ENCODE results near the gene ALLC.

Gene ALLC

GRCh38 chr2:3633089-3633981, 24.7 kb upstream of the ALLC start:
- no peak overlapping the region for H3K4me3 ChIP-seq (ENCODE audit: low read length)
- H3K9ac ChIP-seq (ENCODE audit: low read length) = no peak overlapping the region
- H3K79me2 ChIP-seq (ENCODE audit: low read length) = no peaks in the 10 kb centered on the region
- H3K36me3 ChIP-seq (replicated peaks; ENCODE audit: low read depth, low read length) = no peaks in the 10 kb centered on the region
- H3K4me1 ChIP-seq (ENCODE audit: low read length) = no peaks in the 10 kb centered on the region
- H3K27me3 ChIP-seq (ENCODE audit: low read depth, low read length) = no peaks in the 10 kb centered on the region; the same call in 1 of the 2 replicates
- TF ChIP-seq CTCF (IDR thresholded peaks at IDR 0.05; ENCODE audit: low read depth, low read length) (no peak), EZH2phosphoT487 (IDR thresholded peaks at IDR 0.05; ENCODE audit: low read depth) (no peak)
- H3K4me2 ChIP-seq (ENCODE audit: low read length) = no peak overlapping the region
- H4K20me1 ChIP-seq (ENCODE audit: insufficient read depth, low read length) = no peaks in the 10 kb centered on the region
- no peak overlapping the region for H3K27ac ChIP-seq (ENCODE audit: low read length)
- no peak overlapping the region for H2AFZ ChIP-seq (ENCODE audit: low read depth, low read length)
- no peaks in the 10 kb centered on the region for H3K9me3 ChIP-seq (ENCODE audit: insufficient read depth, low read length)

- Histone ChIP-seq H3K9ac (ENCODE audit: low read length) (no peak overlapping the region), H3K36me3 (replicated peaks; ENCODE audit: low read depth, low read length) (no peaks in the 10 kb centered on the region), H3K79me2 (ENCODE audit: low read length) (no peaks in the 10 kb centered on the region), H3K4me1 (ENCODE audit: low read length) (peaks cover 3% of the 10 kb centered on the region; the same call in 1 of the 2 replicates), H3K27me3 (ENCODE audit: low read depth, low read length) (no peaks in the 10 kb centered on the region; the same call in 1 of the 2 replicates), H3K27ac (ENCODE audit: low read length) (no peak overlapping the region), H3K4me2 (ENCODE audit: low read length) (no peak overlapping the region), H3K9me3 (ENCODE audit: insufficient read depth, low read length) (no peaks in the 10 kb centered on the region), H3K4me3 (ENCODE audit: low read length) (no peak overlapping the region), H2AFZ (ENCODE audit: low read depth, low read length) (no peak overlapping the region), H4K20me1 (ENCODE audit: insufficient read depth, low read length) (no peaks in the 10 kb centered on the region)
- TF ChIP-seq EZH2phosphoT487 (IDR thresholded peaks at IDR 0.05; ENCODE audit: low read depth) (no peak), CTCF (IDR thresholded peaks at IDR 0.05; ENCODE audit: low read depth, low read length) (no peak)
Measured at GRCh38 chr2:3633982-3634595, 23.9 kb upstream of the ALLC start.

GRCh38 chr2:3634596-3635121, 23.3 kb upstream of the ALLC start:
- H3K79me2 ChIP-seq (ENCODE audit: low read length) = no peaks in the 10 kb centered on the region

More at GRCh38 chr2:3634596-3635121, 23.3 kb upstream of the ALLC start:
- no peak overlapping the region for H3K9ac ChIP-seq (ENCODE audit: low read length)
- H3K4me3 ChIP-seq (ENCODE audit: low read length) = no peak overlapping the region
- H2AFZ ChIP-seq (ENCODE audit: low read depth, low read length) = no peak overlapping the region
- H3K27me3 ChIP-seq (ENCODE audit: low read depth, low read length) = no peaks in the 10 kb centered on the region; the same call in 1 of the 2 replicates
- H3K9me3 ChIP-seq (ENCODE audit: insufficient read depth, low read length) = no peaks in the 10 kb centered on the region
- peaks cover 3% of the 10 kb centered on the region; the same call in 1 of the 2 replicates for H3K4me1 ChIP-seq (ENCODE audit: low read length)
- H3K27ac ChIP-seq (ENCODE audit: low read length) = no peak overlapping the region
- H3K4me2 ChIP-seq (ENCODE audit: low read length) = no peak overlapping the region
- no peaks in the 10 kb centered on the region for H3K36me3 ChIP-seq (replicated peaks; ENCODE audit: low read depth, low read length)
- TF ChIP-seq EZH2phosphoT487 (IDR thresholded peaks at IDR 0.05; ENCODE audit: low read depth) (no peak), CTCF (IDR thresholded peaks at IDR 0.05; ENCODE audit: low read depth, low read length) (no peak)
- no peaks in the 10 kb centered on the region for H4K20me1 ChIP-seq (ENCODE audit: insufficient read depth, low read length)
